CD4-positive, alpha-beta T cell treated with Interleukin-2 at 100 ng/mL for 4 hours (primary cell): ENCODE data around the gene CCDC149.

Source experiments
- DNase-seq: peaks from one replicate; pipeline ENCODE4 v3.0.0-alpha.2; 2020; ENCODE audit warnings: low spot score

CCDC149 gene

DNA sequence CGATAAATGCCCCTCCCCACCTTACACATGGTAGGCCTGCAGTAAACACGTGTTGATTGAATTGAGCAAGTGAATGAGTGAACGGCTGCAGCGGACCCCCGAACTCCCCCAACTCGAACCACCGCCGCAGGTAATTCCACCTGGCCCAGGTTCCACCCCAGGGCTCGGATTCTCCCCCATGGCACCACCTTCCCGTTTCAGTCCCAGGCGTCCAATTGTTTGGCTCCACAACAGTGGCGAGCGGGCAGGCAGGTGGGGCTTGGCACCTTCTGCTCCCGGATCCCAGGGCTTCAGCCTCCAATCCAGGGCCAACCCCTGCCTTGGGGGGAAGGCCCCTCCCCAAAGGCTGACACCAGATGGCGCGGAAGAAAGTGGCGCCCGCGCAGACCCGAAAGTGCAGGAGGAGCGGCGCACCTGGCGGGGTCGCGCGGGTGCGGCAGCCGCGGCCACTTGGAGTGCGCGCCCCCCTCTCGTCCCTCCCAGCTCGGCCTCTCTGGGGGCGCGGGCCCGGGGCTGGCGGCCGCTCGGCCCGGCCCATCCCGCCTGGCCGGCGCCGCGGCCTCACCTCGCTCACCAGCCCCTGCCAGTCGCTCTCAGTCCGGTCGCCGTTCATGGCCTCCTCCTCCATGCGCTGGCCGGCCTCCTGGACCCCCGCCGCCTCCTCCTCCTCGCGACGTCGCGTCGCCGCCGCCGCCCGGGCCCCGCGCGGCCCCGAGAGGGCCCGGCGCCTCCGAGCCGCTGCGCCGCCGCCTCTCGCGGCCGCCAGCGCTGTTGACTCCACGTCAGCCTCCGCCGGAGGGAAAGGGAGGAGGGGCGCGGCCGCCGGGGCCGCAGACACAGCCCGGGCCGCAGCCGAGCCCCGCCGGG lies at the start of gene CCDC149:
Gene CCDC149, minus strand, starts transcription at position 791 of the 867 bp plus-strand sequence. Its CDS starts 178 bp downstream, at position 613.
- DNase-seq = no peak

DNA sequence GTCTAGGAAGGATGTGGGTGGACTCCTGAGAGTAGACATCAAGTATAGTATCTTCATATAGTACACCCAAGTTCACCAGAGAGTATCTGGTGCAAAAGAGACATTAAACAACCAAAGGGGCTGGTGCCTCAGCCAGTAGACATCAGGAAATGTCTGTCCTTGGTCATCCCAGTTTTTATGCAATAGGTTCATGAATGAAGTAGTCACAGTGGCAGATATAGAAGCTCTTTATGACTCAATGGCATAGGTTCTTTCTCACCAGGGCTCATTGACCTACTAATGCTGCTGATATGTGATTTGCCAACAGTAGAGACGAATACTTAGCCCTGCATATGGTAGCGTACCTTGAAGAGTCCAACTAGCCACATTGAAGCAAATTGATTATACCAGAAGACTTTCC lies 45.0 kb upstream of the CCDC149 start:
- no peak for DNase-seq

DNA sequence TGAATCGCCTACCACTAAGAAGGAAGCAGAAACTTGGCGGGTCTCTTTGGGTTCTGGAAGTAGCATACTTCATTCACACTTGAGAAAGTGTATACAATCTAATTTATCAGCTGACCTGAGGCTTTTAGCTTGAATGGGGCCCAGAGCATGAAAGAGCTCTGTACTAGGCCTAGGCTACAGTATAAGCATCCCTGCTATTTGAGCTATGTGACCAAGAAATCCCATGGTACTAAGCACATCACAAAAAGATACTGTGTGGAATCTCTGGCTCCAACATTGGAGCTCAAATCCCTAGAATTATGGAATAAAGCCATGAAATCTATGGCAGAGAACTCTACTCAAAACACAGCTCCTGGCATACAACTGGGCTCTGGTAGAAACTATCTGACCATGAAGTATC lies 43.9 kb upstream of the CCDC149 start:
- no peak for DNase-seq

DNA sequence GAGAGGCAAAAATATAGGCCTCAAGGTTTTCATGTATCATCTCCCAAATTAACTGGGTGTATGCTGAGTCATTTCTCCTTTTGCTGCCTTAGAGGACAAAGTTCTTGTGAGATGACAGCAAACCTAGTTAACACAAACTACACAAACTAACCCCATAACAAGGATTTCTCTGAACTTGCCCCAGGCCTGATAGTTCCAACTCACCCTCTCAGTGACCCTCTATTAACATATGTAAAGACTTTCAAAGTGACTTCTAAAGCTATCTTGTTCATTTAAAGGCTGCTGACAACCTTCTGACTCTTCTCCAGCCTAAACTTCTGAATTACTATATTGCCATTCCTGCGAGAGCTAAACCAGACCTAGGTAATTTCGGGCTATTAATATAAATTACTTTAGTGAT lies 43.2 kb upstream of the CCDC149 start:
- no peak for DNase-seq

DNA sequence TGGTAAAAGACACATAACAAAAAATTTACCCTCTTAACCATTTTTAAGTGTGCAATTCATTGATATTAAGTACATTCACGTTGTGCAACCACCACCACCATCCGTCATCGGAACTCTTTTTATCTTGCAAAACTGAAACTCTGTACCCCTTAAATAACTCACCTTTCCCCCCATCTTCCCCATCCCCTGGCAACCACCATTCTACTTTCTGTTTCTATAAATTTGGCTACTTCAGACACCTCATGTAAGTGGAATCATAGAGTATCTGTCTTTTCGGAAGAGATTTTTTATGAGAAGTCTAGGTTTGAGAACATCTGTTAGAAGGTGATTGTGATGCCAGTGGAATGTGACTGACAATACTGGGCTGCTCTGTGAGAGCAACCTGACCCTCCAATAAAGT lies 39.8 kb upstream of the CCDC149 start:
- no peak for DNase-seq

DNA sequence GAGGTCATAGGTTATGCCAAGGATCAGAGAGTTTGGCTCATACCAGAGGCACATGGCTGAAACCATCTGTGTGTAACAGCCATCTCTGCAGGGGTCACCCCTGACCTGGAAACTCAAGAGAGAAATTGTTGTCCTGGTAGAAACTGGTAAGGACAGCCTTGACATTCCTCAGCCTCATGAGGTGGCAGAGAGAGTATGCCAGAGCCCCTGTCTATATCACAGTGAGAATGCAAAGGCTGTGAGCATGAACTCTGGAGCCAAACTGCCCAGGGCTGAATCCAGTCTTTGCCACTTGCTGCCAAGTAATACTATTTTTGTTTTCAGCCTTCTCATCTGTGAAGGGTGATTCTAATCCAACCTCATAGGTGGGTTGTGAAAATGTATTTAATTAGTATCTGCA lies 37.1 kb upstream of the CCDC149 start:
- DNase-seq = no peak

DNA sequence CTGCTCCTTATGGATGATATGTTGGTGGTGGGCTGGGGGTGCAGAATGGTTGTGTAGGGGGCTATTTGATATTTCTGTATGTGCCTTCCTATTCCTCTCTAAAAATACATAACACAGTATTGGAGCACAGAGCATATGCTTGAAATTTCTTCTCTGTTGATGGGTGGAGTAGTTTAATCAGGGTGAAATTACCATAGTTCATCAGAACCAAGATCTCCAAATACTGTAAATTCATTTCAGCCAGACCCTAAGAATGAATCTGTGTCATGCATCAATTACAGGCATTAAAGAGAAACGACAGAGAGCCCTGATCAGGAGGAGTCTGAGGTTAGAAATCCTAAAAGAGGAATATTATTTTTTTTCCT lies 25.1 kb upstream of the CCDC149 start:
- no peak for DNase-seq

DNA sequence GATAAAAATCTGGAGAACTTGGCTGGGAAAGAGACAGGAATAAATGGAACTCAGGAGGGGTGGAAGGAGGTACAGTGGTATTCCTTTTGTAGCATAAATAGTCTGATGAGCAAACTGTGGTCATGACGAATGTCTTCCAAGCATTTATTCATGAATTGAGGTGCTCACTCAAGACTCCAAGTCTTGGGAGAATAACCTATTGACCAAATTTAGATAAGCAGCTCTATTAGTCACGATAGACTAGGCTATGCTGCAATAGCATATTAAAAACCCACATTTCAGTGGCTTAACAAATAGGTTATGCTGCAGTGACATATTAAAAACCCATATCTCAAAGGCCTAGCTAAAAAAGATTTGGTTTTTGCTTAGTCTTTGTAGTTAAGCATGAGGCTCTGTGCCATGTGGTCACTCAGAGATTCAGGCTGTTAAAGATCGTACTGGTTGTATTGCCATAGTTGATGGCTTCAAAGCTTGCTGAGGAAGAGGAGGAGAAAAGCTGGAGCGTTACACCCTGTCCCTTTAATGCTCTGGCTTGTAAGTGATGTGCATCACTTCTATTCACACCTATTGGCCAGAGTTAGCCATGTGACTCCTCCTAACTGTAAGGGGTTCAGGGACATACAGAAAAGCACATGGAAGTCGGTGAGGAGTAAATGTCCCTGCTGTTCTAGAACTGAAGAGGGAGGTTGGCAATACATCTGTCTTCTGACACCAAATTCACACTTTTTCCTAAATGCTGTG lies 24.5 kb upstream of the CCDC149 start:
- DNase-seq = no peak

DNA sequence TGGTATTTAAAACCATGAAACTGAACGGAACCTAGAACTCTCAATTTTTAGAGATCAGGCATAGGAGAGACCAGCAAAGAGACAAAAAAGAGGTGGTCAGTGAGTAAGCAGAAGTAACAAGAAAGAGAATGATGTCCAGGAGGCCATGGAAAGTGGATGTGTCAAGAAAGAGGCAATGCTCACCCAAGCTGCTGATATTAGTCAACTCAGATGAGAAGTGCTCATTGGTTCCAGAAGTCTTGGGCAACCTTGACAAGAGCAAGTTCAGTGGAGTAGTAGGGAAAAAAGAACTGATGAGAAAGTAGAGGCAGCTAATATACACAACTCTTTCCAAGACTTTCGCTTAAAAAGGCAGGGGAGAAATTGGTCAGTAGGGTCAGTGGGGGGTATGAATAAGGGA lies 23.0 kb upstream of the CCDC149 start:
- DNase-seq = no peak

DNA sequence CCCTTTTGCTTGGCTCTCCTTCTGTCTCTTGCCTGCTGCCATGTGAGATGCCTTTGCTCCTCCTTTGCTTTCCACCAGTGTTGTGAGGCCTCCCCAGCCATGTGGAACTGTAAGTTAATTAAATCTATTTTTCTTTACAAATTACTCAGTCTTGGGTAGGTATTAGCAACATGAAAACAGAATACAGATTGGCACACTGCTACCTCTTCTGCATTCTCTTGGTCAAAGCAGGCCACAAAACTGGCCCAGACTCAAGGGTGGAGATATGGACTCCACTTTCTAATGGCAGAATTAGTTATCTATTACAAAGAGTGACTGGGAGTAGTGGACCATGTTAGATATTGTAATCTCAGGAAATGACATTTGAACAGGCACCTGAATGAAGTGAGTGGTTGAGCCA lies 21.5 kb upstream of the CCDC149 start:
- DNase-seq = no peak

DNA sequence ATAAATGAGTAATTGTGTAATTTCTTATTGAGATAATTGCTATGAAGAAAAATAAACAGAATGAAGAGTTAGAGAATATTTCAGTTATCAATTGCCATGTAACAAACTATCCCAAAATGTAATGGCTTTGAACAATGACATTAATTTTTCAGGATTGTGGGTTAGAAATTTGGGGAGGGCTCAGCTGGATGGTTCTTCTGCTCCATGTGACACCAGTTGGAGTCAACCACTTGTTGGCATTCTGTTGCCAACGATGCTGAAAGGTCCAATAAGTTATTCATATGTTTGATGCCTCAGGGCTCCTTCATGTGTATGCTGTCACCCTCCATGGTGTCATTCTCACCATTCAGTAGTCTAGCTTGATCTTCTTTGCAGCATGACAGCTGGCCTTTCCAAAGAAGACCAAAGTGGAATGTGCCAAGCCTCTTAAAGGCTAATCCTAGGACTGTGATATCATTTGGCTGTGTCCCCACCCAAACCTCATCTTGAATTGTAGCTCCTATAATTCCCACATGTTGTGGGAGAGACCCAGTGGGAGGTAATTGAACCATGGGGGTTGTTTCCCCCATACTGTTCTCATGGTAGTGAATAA lies 20.9 kb upstream of the CCDC149 start:
- no peak for DNase-seq

DNA sequence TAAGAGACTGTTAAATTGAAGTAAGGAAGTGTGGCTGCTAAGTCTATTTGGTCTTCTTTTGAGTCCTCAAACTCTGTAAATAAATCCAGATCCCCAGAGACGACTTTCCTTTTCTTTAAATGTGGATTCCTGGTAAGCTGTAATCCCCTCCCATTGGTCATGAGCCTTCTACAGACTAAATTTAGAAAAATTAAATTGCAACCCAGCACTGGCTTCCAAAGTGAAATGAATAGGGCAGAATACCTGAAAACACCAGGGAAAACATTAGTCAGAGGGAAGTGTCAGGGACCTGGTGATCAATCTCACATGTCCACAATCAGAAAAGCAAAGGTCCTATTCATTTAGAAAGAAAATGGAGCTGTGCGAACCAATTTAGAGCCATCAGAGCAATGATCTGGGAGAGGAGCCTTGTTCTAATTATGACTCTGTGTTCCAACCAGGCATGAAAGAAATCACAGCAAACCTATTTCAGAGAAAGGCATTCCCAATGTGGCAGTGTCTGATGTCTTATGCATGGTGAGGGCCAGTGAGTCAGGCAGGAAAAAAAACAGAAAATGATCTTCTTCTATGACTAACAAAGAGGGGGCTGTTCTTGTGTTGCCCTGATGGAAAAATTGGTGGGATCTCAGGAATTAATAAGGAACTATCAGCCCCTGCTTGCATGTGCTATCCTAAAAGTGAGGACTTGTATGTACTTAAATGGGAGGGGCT lies 19.8 kb upstream of the CCDC149 start:
- DNase-seq = no peak

DNA sequence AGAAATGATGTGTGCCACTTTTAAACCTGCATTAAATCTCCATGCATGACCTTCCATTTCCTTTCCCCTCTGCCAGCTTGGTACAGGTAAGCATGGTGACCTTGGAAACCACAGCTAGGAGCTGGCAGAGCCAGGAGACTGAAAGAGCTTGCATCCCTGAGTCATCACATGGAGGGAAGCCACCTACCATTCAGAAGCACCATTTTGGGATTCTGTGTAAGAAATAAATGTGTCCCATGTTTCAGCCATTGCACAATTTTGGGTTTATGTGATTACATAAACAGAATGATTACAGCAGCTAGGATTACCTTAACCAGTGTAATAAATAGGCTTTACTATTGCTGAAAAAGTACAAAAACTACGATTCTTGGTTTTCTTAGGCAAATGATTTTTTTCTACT lies 17.3 kb upstream of the CCDC149 start:
- DNase-seq = no peak

DNA sequence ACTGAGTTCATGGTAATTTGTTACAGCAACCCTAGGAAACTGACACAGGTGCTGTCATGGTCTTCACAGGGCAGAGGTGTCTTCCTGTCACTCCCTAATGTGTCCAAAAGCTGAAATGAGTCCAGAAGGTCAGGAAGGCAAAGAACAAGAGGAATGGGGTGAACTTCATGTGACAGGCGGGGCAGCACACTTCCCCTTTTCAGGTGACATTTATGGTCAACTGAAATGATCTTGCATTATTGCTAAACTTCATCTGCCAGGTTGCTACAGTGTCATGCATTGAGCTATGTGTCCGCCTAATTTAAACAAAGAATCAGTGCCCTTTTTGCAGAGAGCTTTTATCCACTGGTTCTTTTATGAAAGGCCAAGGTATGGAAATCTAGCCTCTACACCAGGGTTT lies 15.9 kb upstream of the CCDC149 start:
- no peak for DNase-seq

DNA sequence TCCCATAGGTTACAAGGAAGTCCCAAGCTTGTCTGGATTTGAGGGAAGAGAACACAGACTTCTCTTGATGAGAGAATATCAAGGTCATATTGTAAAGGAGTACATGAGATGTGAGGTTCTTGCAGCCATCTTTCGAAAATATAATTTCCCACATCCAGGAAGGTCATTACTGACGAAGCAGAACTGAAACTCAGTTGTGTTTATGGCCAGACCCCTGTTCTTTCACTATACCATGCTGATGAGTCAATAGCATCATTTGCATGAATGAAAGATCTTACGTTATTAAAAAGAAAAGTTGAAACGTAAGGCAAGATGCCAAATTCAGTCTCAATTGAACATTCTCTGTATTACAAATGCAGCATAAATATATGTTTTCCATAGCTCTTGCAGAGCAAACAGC lies 14.2 kb upstream of the CCDC149 start:
- no peak for DNase-seq

DNA sequence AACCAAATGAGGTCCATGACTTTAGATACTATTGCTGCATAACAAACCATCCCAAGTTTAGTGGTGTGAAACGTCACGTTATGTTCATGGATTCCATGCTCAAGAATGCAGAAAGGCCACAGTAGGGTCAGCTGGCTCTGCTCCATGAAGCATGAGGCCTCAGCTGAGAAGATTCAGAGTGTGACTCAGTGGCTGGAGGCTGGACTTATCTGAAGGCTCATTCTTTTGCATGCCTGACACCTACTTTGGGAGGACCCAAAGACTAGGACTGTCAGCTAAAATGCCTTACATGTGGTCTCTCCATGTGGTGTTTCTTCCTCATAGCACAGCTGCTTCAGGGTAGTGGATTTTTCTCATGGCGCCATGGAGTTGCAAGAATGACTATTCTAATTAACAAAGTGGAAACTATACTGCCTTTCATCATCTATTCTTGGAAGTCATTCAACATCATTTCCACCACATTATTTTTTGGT lies 11.5 kb upstream of the CCDC149 start:
- no peak for DNase-seq

DNA sequence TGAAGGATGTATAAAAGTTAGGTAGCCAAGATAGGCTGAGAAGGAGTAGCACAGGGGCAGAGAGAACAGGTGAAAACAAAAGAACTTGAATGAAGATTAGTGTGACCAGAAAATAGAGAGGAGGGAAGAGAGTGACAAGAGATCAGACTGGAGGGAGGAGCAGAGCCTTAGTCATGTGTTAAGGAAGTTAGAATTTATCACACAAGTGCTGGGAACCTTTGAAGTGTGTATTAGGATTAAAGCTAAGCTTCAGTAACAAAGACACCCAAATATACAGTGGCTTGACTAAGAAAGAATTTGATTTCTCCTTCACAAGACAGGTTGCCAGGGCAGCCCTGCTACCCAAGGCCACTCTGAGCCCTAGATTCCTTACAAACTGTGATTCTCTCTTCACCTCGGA lies 10.7 kb upstream of the CCDC149 start:
- no peak for DNase-seq

DNA sequence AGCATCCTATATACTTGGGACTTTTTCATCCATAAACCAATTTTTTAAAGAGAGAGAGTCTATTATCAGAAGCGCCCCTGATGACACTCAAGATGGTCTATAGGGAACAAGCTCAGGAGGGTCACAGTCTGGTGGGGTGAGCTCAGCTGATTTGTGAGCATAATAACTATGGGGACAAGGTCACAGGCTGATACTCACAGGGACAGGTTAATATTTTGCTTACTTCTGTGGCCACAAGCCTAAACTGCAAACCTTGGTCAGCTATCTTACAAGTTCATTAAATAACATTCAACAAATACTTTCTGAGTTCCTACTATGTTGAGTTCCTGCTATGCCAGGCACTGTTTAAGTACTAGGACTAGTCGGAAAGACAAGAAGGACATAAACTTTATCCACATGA lies 10.2 kb upstream of the CCDC149 start:
- no peak for DNase-seq

DNA sequence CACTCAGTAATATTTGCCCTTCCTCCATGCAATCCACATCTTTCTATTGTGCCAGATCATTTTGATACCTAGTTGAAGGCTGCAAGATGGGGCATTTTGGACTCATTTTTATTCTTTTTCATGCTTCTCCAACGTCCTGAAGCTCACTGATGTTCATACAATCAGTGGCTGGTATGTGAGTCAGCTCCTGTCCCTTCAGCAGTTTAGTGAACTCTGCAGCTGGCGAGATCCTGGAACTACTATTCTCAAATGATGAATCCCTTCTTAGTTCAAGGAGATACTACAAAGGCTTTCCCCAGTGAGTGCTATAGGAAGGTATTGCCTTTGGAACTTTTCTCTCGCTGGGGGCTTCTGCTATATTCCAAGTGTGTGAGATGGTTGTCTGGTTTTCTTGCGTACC lies 9.6 kb upstream of the CCDC149 start:
- DNase-seq = no peak

DNA sequence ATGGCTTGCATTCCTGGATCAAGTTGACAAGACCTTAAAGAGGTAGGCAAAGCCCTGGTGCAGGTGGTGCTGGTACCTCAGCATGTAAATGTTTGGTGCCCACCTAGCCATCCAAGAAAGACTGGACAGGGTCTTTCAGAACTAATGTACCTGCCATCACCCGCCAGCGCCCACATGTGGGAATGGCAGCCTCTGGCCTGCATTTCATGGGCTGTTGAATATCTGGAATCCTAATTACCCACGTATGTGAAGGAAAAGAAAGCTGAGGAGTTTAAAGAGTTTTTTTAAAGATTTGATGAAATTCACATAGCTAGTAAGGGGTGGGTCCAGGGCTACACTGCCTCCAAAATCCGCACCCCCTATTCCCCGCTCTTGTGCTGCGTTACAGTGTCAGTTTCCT lies 8.6 kb upstream of the CCDC149 start:
- DNase-seq = no peak

DNA sequence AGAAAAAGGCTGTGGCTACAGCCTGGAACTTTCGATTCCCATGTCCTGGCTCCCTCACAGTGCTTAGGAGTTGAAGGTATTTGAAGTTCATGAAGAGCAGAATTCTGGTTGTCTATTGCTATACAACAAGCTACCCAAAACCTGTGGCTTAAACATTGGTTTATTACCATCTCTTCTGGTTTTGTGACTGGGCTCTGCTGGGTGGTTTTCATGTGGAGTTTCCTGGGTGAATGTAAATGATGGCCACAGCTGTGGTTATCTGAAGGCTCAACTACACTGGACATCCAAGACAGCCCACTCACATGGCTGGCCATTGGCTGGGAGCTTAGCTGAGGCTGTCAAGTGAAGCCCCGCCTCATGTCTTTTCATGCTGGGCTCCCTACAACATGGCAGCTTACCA lies 7.2 kb upstream of the CCDC149 start:
- DNase-seq = no peak

DNA sequence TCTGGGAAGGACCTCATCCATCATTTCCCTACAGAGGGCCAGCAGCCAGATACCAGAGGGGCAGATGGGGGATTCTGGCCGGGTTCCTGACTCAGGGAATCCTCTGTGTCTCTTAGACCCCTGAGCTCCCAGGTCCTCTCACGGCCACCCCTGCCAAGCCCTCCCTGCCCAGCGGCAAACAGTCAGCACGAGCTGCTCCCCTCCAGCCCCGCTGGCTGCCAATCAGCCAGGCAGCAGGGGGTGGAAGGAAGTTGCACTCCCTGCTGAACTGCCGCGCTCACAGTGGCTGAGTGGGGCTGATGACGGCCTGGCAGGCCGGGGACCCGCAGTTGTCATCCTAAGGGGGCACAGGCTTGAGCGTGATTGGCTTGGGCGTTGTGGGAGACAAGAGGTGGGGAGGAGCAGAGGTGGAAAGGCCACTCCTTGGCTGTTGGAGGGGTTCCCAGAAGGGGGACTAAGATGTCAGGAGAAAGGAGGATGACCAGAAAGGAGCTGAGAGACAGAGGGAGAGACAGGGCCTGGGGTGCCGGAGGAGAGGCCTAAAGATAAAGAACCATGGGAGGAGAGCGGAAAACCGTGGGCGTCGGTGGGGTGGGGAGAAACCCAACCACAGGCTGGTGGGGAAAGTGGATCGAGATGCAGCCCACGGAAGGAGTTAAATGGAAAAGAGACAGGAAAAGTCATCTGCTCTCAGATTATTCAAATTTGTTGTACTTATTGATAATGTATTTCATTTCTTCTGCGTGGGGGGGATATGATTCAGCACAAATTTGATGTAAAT lies 4.4 kb upstream of the CCDC149 start:
- no peak for DNase-seq
